DND-41 (cell line): ENCODE measurements around the gene SYNE3.

Experiments used
- ATAC-seq: fragments of 200-7000 bp; cut with Tn5 transposase; 3 replicates; pipeline ENCODE4 v1.9.1; 2021; ENCODE audit warnings: low read depth; ENCODE audit not compliant: insufficient read depth
- DNase-seq: peaks from one replicate; pipeline ENCODE4 v3.0.0-alpha.2; 2020
- H2AFZ ChIP-seq: 2 replicates; pipeline ENCODE4 v1.6.0; 2012; ENCODE audit warnings: low read depth, low read length
- H3K27ac ChIP-seq: 2 replicates; pipeline ENCODE4 v1.5.1; 2012; ENCODE audit warnings: low read length, inconsistent platforms
- H3K27me3 ChIP-seq: fragments of 200-600 bp; sonication (generic); 2 replicates; pipeline ENCODE4 v1.6.0; 2012; ENCODE audit warnings: low read length, mild to moderate bottlenecking, inconsistent platforms; ENCODE audit not compliant: insufficient read depth, poor library complexity
- H3K36me3 ChIP-seq: 2 replicates; pipeline ENCODE4 v1.5.1; 2012; ENCODE audit warnings: low read length, inconsistent platforms; ENCODE audit not compliant: insufficient read depth
- H3K4me1 ChIP-seq: 2 replicates; pipeline ENCODE4 v1.5.1; 2012; ENCODE audit warnings: mild to moderate bottlenecking, low read length; ENCODE audit not compliant: insufficient read depth
- H3K4me2 ChIP-seq: 2 replicates; pipeline ENCODE4 v1.6.0; 2012; ENCODE audit warnings: mild to moderate bottlenecking, moderate library complexity, low read length, inconsistent platforms; ENCODE audit not compliant: insufficient read depth
- H3K4me3 ChIP-seq, 2 experiments: fragments of 200-600 bp in 1 of 2; shearing (Covaris generic) in 1 of 2; 2 replicates each; pipeline ENCODE4 v1.5.1; 2012 to 2016; ENCODE audit warnings: inconsistent platforms in 2 of 2, low read length in 2 of 2, mild to moderate bottlenecking in 2 of 2, low read depth in 1 of 2, moderate library complexity in 1 of 2
- H3K79me2 ChIP-seq: 2 replicates; pipeline ENCODE4 v1.6.0; 2012; ENCODE audit warnings: low read length, inconsistent platforms; ENCODE audit not compliant: insufficient read depth
- H3K9ac ChIP-seq: 2 replicates; pipeline ENCODE4 v1.6.0; 2012; ENCODE audit warnings: low read depth, mild to moderate bottlenecking, inconsistent platforms, low read length, moderate library complexity
- H3K9me3 ChIP-seq: 2 replicates; pipeline ENCODE4 v1.5.1; 2012; ENCODE audit warnings: low read length, moderate library complexity, mild to moderate bottlenecking, inconsistent platforms; ENCODE audit not compliant: insufficient read depth, severe bottlenecking
- H4K20me1 ChIP-seq: 2 replicates; pipeline ENCODE4 v1.6.0; 2012; ENCODE audit warnings: low read length; ENCODE audit not compliant: insufficient read depth
- CTCF ChIP-seq: IDR thresholded peaks from 2 replicates; pipeline ENCODE4 v1.5.1; 2012; ENCODE audit warnings: borderline replicate concordance, low read length, moderate library complexity, mild to moderate bottlenecking; ENCODE audit not compliant: poor library complexity, severe bottlenecking; ENCODE audit errors: extremely low read depth
- EZH2 ChIP-seq: IDR thresholded peaks from 3 replicates; pipeline ENCODE4 v1.6.1; 2012; ENCODE audit warnings: borderline replicate concordance, low read depth, mild to moderate bottlenecking, moderate library complexity, low read length, inconsistent platforms; ENCODE audit not compliant: severe bottlenecking

The SYNE3 gene

GRCh38 chr14:95489214-95490137 lies 27.0 kb downstream of the SYNE3 start:
- TF ChIP-seq CTCF, result no peak
- TF ChIP-seq EZH2, result no peak
- H3K36me3 ChIP-seq, result no peaks in the 10 kb centered on the region
- H2AFZ ChIP-seq, result no peak overlapping the region
- no peak overlapping the region for H3K27ac ChIP-seq
- ATAC-seq (no peak), DNase-seq (no peak)
- no peaks in the 10 kb centered on the region for H3K79me2 ChIP-seq
- no peak overlapping the region for H3K9ac ChIP-seq
- no peaks in the 10 kb centered on the region for H3K9me3 ChIP-seq
- H3K4me3 ChIP-seq, result no peak overlapping the region
- H4K20me1 ChIP-seq, result no peaks in the 10 kb centered on the region
- no peaks in the 10 kb centered on the region for H3K4me1 ChIP-seq
- no peak overlapping the region for H3K4me2 ChIP-seq
- peaks cover 3% of the 10 kb centered on the region for H3K27me3 ChIP-seq

- DNase-seq (no peak), ATAC-seq (no peak)
- Histone ChIP-seq H3K79me2 (no peaks in the 10 kb centered on the region), H3K36me3 (no peaks in the 10 kb centered on the region), H3K9ac (no peak overlapping the region), H3K4me2 (no peak overlapping the region), H3K4me3 (no peak overlapping the region), H3K27ac (no peak overlapping the region), H4K20me1 (no peaks in the 10 kb centered on the region), H3K27me3 (peaks cover 3% of the 10 kb centered on the region), H3K4me1 (no peaks in the 10 kb centered on the region), H2AFZ (no peak overlapping the region), H3K9me3 (no peaks in the 10 kb centered on the region)
- no peak for TF ChIP-seq EZH2
- TF ChIP-seq CTCF, result no peak
Observed at GRCh38 chr14:95488376-95489213, 27.9 kb downstream of the SYNE3 start.

- Histone ChIP-seq H3K4me1 (no peaks in the 10 kb centered on the region), H3K27ac (no peak overlapping the region), H3K27me3 (peaks cover 3% of the 10 kb centered on the region), H3K36me3 (no peaks in the 10 kb centered on the region), H3K9me3 (no peaks in the 10 kb centered on the region), H3K4me3 (no peak overlapping the region), H4K20me1 (no peaks in the 10 kb centered on the region), H3K4me2 (no peak overlapping the region), H2AFZ (no peak overlapping the region), H3K9ac (no peak overlapping the region), H3K79me2 (no peaks in the 10 kb centered on the region)
- DNase-seq, result no peak
- TF ChIP-seq CTCF, result no peak
- TF ChIP-seq EZH2, result no peak
- no peak for ATAC-seq
Observed at GRCh38 chr14:95487669-95488084, 28.8 kb downstream of the SYNE3 start.
